ENCODE measurements around the gene DDR1.

The DDR1 gene

GRCh38 chr6:30883685-30884520 is at the start of gene DDR1:
DDR1 (plus strand) TSS chr6:30884519; CDS start chr6:30888730, 4,211 bp downstream.
- TF ChIP-seq, protein P1, sequence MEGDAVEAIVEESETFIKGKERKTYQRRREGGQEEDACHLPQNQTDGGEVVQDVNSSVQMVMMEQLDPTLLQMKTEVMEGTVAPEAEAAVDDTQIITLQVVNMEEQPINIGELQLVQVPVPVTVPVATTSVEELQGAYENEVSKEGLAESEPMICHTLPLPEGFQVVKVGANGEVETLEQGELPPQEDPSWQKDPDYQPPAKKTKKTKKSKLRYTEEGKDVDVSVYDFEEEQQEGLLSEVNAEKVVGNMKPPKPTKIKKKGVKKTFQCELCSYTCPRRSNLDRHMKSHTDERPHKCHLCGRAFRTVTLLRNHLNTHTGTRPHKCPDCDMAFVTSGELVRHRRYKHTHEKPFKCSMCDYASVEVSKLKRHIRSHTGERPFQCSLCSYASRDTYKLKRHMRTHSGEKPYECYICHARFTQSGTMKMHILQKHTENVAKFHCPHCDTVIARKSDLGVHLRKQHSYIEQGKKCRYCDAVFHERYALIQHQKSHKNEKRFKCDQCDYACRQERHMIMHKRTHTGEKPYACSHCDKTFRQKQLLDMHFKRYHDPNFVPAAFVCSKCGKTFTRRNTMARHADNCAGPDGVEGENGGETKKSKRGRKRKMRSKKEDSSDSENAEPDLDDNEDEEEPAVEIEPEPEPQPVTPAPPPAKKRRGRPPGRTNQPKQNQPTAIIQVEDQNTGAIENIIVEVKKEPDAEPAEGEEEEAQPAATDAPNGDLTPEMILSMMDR (conservative IDR thresholded peaks at IDR 0.05; ENCODE audit: control insufficient read depth, insufficient read depth, low read depth, low read length): no peak
- DNase-seq (ENCODE audit: low read depth): peak; percentile 21
- peak within 1 kb of the TSS; percentile 47 for H3K4me3 ChIP-seq (ENCODE audit: control insufficient read depth, low read depth, low read length)

- TF ChIP-seq, protein P1 (conservative IDR thresholded peaks at IDR 0.05; ENCODE audit: control insufficient read depth, insufficient read depth, low read depth, low read length): no peak
- H3K4me3 ChIP-seq (ENCODE audit: control insufficient read depth, low read depth, low read length): no peak overlapping the region
- DNase-seq (ENCODE audit: low read depth): no peak
Measured at GRCh38 chr6:30834646-30835045, 49.7 kb upstream of the DDR1 start.

DNA sequence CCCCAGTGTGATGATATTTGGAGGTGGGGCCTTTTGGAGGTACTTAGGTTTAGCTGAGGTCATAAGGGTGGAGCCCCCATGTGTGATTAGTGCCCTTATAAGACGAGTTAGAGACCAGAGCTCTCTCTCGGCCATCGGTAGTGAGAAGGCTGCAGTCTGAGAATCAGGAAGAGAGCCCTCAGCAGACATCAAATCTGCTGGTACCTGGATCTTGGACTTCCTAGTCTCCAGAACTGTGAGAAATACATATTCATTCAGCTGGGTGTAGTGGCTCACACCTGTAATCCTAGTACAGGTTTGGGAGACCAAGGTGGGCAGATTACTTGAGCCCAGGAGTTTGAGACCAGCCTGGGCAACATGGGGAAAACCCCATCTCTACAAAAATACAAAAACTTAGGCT is 48.7 kb upstream of the DDR1 start:
- TF ChIP-seq, protein P1 (conservative IDR thresholded peaks at IDR 0.05; ENCODE audit: control insufficient read depth, insufficient read depth, low read depth, low read length): no peak
- H3K4me3 ChIP-seq (ENCODE audit: control insufficient read depth, low read depth, low read length): no peak overlapping the region
- no peak for DNase-seq (ENCODE audit: low read depth)

- peak; percentile 51 for DNase-seq (ENCODE audit: low read depth)
- no peak overlapping the region for H3K4me3 ChIP-seq (ENCODE audit: control insufficient read depth, low read depth, low read length)
- TF ChIP-seq, protein P1 (conservative IDR thresholded peaks at IDR 0.05; ENCODE audit: control insufficient read depth, insufficient read depth, low read depth, low read length): no peak
Measured at GRCh38 chr6:30836431-30836866, 47.9 kb upstream of the DDR1 start.

GRCh38 chr6:30836957-30837356 is 47.4 kb upstream of the DDR1 start:
- H3K4me3 ChIP-seq (ENCODE audit: control insufficient read depth, low read depth, low read length): no peak overlapping the region
- DNase-seq (ENCODE audit: low read depth): no peak
- TF ChIP-seq, protein P1 (conservative IDR thresholded peaks at IDR 0.05; ENCODE audit: control insufficient read depth, insufficient read depth, low read depth, low read length): no peak

- TF ChIP-seq, protein P1 (conservative IDR thresholded peaks at IDR 0.05; ENCODE audit: control insufficient read depth, insufficient read depth, low read depth, low read length): no peak
- DNase-seq (ENCODE audit: low read depth): no peak
- no peak overlapping the region for H3K4me3 ChIP-seq (ENCODE audit: control insufficient read depth, low read depth, low read length)
Measured at GRCh38 chr6:30837432-30837831, 46.9 kb upstream of the DDR1 start.
